ENCODE measurements around the gene AGPS. TPM values are rescaled to one million over a fixed set of nuclear protein-coding genes. Genes with fewer than 3 reads are reported as not detected.
"Not testable (repeated sequence)": the region's sequence is repeated elsewhere in the genome, so short reads cannot be mapped to it uniquely, and the experiment has no call there.

The AGPS gene
- total RNA-seq (2014; rRNA removed) = 48.6 and 49.8 TPM in 2 replicates
- 16.9 TPM for polyA plus RNA-seq (2012)

GRCh38 chr2:177392373-177393202 lies at the start of gene AGPS:
Gene AGPS, plus strand, starts transcription at chr2:177392773. Its CDS starts 17 bp downstream, at chr2:177392790.
- peak; percentile 71 for DNase-seq (ENCODE audit: low read depth)

- DNase-seq (ENCODE audit: low read depth) = no peak
Measured at GRCh38 chr2:177343773-177344172, 48.8 kb upstream of the AGPS start.

GRCh38 chr2:177344316-177344715 lies 48.3 kb upstream of the AGPS start:
- no peak for DNase-seq (ENCODE audit: low read depth)

GRCh38 chr2:177346192-177346591 lies 46.4 kb upstream of the AGPS start:
- no peak for DNase-seq (ENCODE audit: low read depth)

- no peak for DNase-seq (ENCODE audit: low read depth)
Measured at GRCh38 chr2:177347570-177347969, 45.0 kb upstream of the AGPS start.

GRCh38 chr2:177348118-177348654 lies 44.4 kb upstream of the AGPS start:
- no peak for DNase-seq (ENCODE audit: low read depth)

- no peak for DNase-seq (ENCODE audit: low read depth)
Measured at GRCh38 chr2:177348733-177349693, 43.6 kb upstream of the AGPS start.

- not testable (repeated sequence) for DNase-seq (ENCODE audit: low read depth)
Measured at GRCh38 chr2:177350624-177351023, 41.9 kb upstream of the AGPS start.

GRCh38 chr2:177351121-177351520 lies 41.5 kb upstream of the AGPS start:
- DNase-seq (ENCODE audit: low read depth) = not testable (repeated sequence)

- no peak for DNase-seq (ENCODE audit: low read depth)
Measured at GRCh38 chr2:177352441-177353186, 40.0 kb upstream of the AGPS start.

GRCh38 chr2:177353187-177353478 lies 39.4 kb upstream of the AGPS start:
- no peak for DNase-seq (ENCODE audit: low read depth)

GRCh38 chr2:177354541-177354940 lies 38.0 kb upstream of the AGPS start:
- DNase-seq (ENCODE audit: low read depth) = not testable (repeated sequence)

GRCh38 chr2:177355874-177356273 lies 36.7 kb upstream of the AGPS start:
- no peak for DNase-seq (ENCODE audit: low read depth)

- no peak for DNase-seq (ENCODE audit: low read depth)
Measured at GRCh38 chr2:177359836-177360595, 32.6 kb upstream of the AGPS start.

- no peak for DNase-seq (ENCODE audit: low read depth)
Measured at GRCh38 chr2:177362499-177362898, 30.1 kb upstream of the AGPS start.

- no peak for DNase-seq (ENCODE audit: low read depth)
Measured at GRCh38 chr2:177363332-177363731, 29.2 kb upstream of the AGPS start.

- not testable (repeated sequence) for DNase-seq (ENCODE audit: low read depth)
Measured at GRCh38 chr2:177365764-177366163, 26.8 kb upstream of the AGPS start.

GRCh38 chr2:177368023-177368422 lies 24.6 kb upstream of the AGPS start:
- not testable (repeated sequence) for DNase-seq (ENCODE audit: low read depth)

GRCh38 chr2:177379354-177379753 lies 13.2 kb upstream of the AGPS start:
- DNase-seq (ENCODE audit: low read depth) = no peak

- peak; percentile 8 for DNase-seq (ENCODE audit: low read depth)
Measured at GRCh38 chr2:177380181-177380580, 12.4 kb upstream of the AGPS start.

- no peak for DNase-seq (ENCODE audit: low read depth)
Measured at GRCh38 chr2:177383935-177384334, 8.6 kb upstream of the AGPS start.
